GM19438 (cell line): ENCODE data around the gene ZFR2.
"Not testable (repeated sequence)": the region's sequence is repeated elsewhere in the genome, so short reads cannot be mapped to it uniquely, and the experiment has no call there.

ENCODE experiments used
- ATAC-seq: cut with Tn5 transposase; IDR thresholded peaks from one replicate; pipeline ENCODE4 v1.9.1; 2021; ENCODE audit warnings: low read depth; ENCODE audit not compliant: unreplicated experiment

Gene ZFR2

GRCh38 chr19:3868770-3869456, at the start of gene ZFR2:
Gene ZFR2, minus strand, starts transcription at chr19:3869038. Its CDS starts 21 bp downstream, at chr19:3869017.
- ATAC-seq = no peak

- no peak for ATAC-seq
Measured at GRCh38 chr19:3916033-3916432, 47.2 kb upstream of the ZFR2 start.

GRCh38 chr19:3914199-3914598, 45.4 kb upstream of the ZFR2 start:
- no peak for ATAC-seq

- ATAC-seq = no peak
Measured at GRCh38 chr19:3910105-3910504, 41.3 kb upstream of the ZFR2 start.

GRCh38 chr19:3908266-3909054, 39.6 kb upstream of the ZFR2 start:
- ATAC-seq = no peak

GRCh38 chr19:3907626-3908265, 38.9 kb upstream of the ZFR2 start:
- ATAC-seq = no peak

GRCh38 chr19:3904233-3904632, 35.4 kb upstream of the ZFR2 start:
- ATAC-seq = no peak

- no peak for ATAC-seq
Measured at GRCh38 chr19:3902317-3902973, 33.6 kb upstream of the ZFR2 start.

GRCh38 chr19:3899531-3900294, 30.9 kb upstream of the ZFR2 start:
- ATAC-seq = no peak

GRCh38 chr19:3898426-3898825, 29.6 kb upstream of the ZFR2 start:
- no peak for ATAC-seq

- ATAC-seq = no peak
Measured at GRCh38 chr19:3897936-3898335, 29.1 kb upstream of the ZFR2 start.

- ATAC-seq = no peak
Measured at GRCh38 chr19:3895788-3896187, 26.9 kb upstream of the ZFR2 start.

GRCh38 chr19:3894959-3895358, 26.1 kb upstream of the ZFR2 start:
- ATAC-seq = not testable (repeated sequence)

GRCh38 chr19:3893509-3894179, 24.8 kb upstream of the ZFR2 start:
- no peak for ATAC-seq

- ATAC-seq = no peak
Measured at GRCh38 chr19:3890591-3890990, 21.8 kb upstream of the ZFR2 start.

- no peak for ATAC-seq
Measured at GRCh38 chr19:3882041-3882384, 13.2 kb upstream of the ZFR2 start.

- no peak for ATAC-seq
Measured at GRCh38 chr19:3881272-3882040, 12.6 kb upstream of the ZFR2 start.

GRCh38 chr19:3880471-3881271, 11.8 kb upstream of the ZFR2 start, which contains the start of gene ATCAY:
Gene ATCAY, plus strand, starts transcription at chr19:3880685. Its CDS starts 5,083 bp downstream, at chr19:3885768.
- ATAC-seq = no peak
